ENCODE measurements around the gene SLC1A3. TPM values are rescaled to one million over a fixed set of nuclear protein-coding genes. Genes with fewer than 3 reads are reported as not detected.

The SLC1A3 gene
- total RNA-seq, 1 experiment from 2014 or later, result 18.6 TPM

DNA sequence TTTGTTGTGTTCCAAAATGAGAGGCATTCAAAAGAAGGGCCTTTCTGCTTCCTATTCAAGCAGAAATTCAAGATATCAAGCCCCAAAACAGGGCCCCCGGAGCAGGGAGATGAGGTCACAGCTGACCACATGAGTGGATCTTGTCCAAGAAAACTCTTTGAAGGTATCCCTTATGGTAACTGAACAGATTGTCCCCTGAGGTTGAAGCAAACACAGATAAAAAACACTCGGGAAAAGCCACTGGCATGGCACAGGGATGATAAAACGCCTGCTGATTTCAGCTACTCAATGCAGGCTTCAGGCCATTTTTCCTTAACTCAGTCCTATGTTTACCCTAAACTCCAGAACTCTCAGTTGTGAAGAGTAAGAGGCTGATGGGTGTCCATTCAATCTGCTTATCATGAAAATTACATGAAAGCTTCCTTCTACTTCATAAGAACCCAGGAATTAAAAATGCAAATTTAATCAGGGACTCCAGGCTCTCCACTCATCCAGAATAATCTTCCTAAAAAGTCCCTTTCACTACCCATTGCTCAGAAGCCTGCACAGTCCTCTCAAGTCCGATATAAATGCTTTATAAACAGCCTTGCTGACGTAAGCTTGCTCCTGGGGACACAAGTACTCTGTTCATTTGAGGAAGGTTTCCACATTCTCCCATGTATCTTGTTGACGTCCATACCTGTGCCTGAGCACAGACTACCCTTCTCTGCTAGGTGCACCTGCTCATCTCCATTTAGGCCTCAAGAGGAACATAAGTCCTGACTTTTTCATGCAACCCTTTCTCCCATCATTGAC lies 35.9 kb upstream of the SLC1A3 start:
- no CpG with 5 or more reads among the region's 6 CpGs for WGBS (ENCODE audit: extremely low coverage, insufficient read length, low lambda C conversion rate)
- H2BK5ac ChIP-seq (ENCODE audit: insufficient read length, low read length), result no peak overlapping the region
- H3K18ac ChIP-seq (ENCODE audit: insufficient read length, low read depth, low read length), result no peak overlapping the region
- Mint-ChIP-seq H3K9me3 (no peaks in the 10 kb centered on the region), H3K4me1 (peaks cover 0 to 6% of the 10 kb centered on the region in 2 experiments; a peak in 1 of 4 replicates), H3K27me3 (ENCODE audit: low read depth) (no peaks in the 10 kb centered on the region), H3K36me3 (ENCODE audit: insufficient read depth in 1 of 3, low read depth in 3 of 3) (no peaks in the 10 kb centered on the region), H3K27ac (no peak overlapping the region), H3K4me3 (no peak overlapping the region)
- H3K4me1 ChIP-seq (ENCODE audit: insufficient read depth, low read length), result no peaks in the 10 kb centered on the region
- H3K27me3 ChIP-seq (ENCODE audit: insufficient read depth, low read length), result no peaks in the 10 kb centered on the region
- H3K9ac ChIP-seq (ENCODE audit: extremely low read depth, insufficient read length, low read length), result no peak overlapping the region
- H3K56ac ChIP-seq (ENCODE audit: insufficient read length, low read depth, low read length), result no peak overlapping the region
- no peak overlapping the region for H2BK15ac ChIP-seq (ENCODE audit: low read depth, low read length)
- no peaks in the 10 kb centered on the region for H3K79me1 ChIP-seq (ENCODE audit: insufficient read depth, low read depth, low read length, poor library complexity, severe bottlenecking)
- H2BK20ac ChIP-seq (ENCODE audit: low read depth, low read length, poor library complexity, severe bottlenecking), result no peak overlapping the region
- H4K20me1 ChIP-seq (ENCODE audit: control insufficient read depth, insufficient read depth, insufficient read length), result no peaks in the 10 kb centered on the region
- H4K91ac ChIP-seq (ENCODE audit: insufficient read length, low read depth, low read length), result no peak overlapping the region
- H2BK120ac ChIP-seq (ENCODE audit: low read depth, low read length, poor library complexity, severe bottlenecking), result no peak overlapping the region
- no peak overlapping the region for H2AK5ac ChIP-seq (ENCODE audit: insufficient read length, low read length)
- TF ChIP-seq, protein P1, sequence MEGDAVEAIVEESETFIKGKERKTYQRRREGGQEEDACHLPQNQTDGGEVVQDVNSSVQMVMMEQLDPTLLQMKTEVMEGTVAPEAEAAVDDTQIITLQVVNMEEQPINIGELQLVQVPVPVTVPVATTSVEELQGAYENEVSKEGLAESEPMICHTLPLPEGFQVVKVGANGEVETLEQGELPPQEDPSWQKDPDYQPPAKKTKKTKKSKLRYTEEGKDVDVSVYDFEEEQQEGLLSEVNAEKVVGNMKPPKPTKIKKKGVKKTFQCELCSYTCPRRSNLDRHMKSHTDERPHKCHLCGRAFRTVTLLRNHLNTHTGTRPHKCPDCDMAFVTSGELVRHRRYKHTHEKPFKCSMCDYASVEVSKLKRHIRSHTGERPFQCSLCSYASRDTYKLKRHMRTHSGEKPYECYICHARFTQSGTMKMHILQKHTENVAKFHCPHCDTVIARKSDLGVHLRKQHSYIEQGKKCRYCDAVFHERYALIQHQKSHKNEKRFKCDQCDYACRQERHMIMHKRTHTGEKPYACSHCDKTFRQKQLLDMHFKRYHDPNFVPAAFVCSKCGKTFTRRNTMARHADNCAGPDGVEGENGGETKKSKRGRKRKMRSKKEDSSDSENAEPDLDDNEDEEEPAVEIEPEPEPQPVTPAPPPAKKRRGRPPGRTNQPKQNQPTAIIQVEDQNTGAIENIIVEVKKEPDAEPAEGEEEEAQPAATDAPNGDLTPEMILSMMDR (conservative IDR thresholded peaks at IDR 0.05), result no peak
- H3K23me2 ChIP-seq (ENCODE audit: insufficient read length, low read depth, low read length, poor library complexity, severe bottlenecking), result no peaks in the 10 kb centered on the region
- no peak overlapping the region for H4K8ac ChIP-seq (replicated peaks; ENCODE audit: insufficient read length, low read depth, low read length)
- no peaks in the 10 kb centered on the region for H3K9me3 ChIP-seq (ENCODE audit: control insufficient read depth, low read depth, low read length)
- no peak overlapping the region for H3K14ac ChIP-seq (ENCODE audit: insufficient read depth, low read length)
- no peak overlapping the region for H2AFZ ChIP-seq (ENCODE audit: low read length)
- H3K4ac ChIP-seq (ENCODE audit: low read depth, low read length), result no peak overlapping the region
- H3K4me2 ChIP-seq (ENCODE audit: insufficient read depth, insufficient read length, low read length), result no peak overlapping the region
- H3T11ph ChIP-seq (ENCODE audit: low read length), result no peak overlapping the region
- H3K23ac ChIP-seq (ENCODE audit: insufficient read length, low read depth, low read length), result no peak overlapping the region
- no peak overlapping the region for H4K5ac ChIP-seq (ENCODE audit: insufficient read length, low read depth, low read length)
- no peaks in the 10 kb centered on the region for H3K79me2 ChIP-seq (ENCODE audit: insufficient read depth, low read length)
- no peak overlapping the region for H3K27ac ChIP-seq (ENCODE audit: insufficient read length, low read depth, low read length)
- no peak overlapping the region for H2BK12ac ChIP-seq (ENCODE audit: insufficient read length, low read depth, low read length)
- DNase-seq, result no peak

Measured in H9 (cell line).